Non-pigmented ciliary epithelial cell (primary cell): ENCODE results near the gene ANO10.
"Not testable (repeated sequence)": the region's sequence is repeated elsewhere in the genome, so short reads cannot be mapped to it uniquely, and the experiment has no call there.

Source experiments
- DNase-seq: peaks from one replicate; pipeline ENCODE4 v3.0.0-alpha.2; 2010; ENCODE audit warnings: low read depth

ANO10 gene

GRCh38 chr3:43473737-43474136, 148.1 kb downstream of the ANO10 start:
- DNase-seq: no peak

DNA sequence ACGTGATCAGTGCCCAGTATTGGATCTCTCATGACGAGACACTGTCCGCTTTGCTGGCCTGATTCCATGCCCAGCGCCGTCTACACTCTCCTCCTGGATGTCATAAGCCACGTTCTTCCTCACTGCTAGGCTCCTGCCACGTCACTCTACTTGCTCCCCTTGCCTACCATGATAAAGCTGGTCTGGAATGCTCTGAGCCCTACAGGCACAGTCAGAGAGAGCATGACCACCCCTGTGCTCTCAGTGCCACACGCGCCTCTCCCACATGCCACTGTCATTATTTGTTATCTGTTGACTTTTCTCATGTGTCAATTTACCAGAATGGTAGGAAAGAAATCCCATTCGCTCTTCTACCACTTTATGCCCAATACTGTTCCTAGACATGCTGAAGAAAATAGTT, 148.6 kb downstream of the ANO10 start:
- no peak for DNase-seq

GRCh38 chr3:43468133-43468532, 153.7 kb downstream of the ANO10 start:
- DNase-seq: no peak

- no peak for DNase-seq
These were observed 156.7 kb downstream of the ANO10 start for GRCh38 chr3:43465109-43465508.

GRCh38 chr3:43462566-43462965, 159.2 kb downstream of the ANO10 start:
- not testable (repeated sequence) for DNase-seq

DNA sequence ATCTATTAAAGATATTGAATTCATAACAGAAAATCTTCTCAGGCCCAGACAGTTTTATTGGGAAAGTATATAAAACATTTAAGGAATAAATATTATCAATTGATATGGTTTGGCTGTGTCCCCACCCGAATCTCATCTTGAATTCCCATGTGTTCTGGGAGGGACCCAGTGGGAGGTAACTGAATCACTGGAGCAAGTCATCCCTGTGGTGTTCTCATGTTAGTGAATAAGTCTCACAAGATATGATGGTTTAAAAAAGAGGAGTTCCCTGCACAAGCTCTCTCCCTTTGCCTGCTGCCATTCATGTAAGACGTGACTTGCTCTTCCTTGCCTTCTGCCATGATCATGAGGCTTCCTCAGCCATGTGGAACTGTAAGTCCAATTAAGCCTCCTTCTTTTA, 160.5 kb downstream of the ANO10 start:
- DNase-seq: no peak

GRCh38 chr3:43457038-43457437, 164.8 kb downstream of the ANO10 start:
- DNase-seq: not testable (repeated sequence)

DNA sequence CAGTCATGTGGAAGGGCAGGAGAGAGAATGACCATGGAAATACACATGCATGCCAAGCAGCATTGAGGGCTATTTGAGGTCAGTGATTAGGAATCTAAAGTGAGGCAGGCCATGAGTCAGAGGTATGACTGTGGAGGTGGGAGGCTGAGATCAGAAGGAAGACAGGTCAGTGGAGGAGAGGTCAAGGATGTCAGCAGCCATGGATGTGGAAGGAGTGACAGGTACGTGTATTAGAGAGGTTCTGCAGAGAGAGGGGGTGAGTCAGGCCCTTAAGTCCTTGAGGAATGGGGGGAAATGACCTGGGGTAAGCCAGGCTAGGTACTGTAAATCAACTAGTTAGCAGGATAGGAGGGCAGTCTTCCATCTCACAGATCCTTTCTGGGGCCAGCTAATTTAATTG, 166.6 kb downstream of the ANO10 start:
- peak; percentile 23 for DNase-seq

- no peak for DNase-seq
These were observed 167.8 kb downstream of the ANO10 start for GRCh38 chr3:43453981-43454380.

- DNase-seq: no peak
These were observed 170.0 kb downstream of the ANO10 start for GRCh38 chr3:43451670-43452254.

DNA sequence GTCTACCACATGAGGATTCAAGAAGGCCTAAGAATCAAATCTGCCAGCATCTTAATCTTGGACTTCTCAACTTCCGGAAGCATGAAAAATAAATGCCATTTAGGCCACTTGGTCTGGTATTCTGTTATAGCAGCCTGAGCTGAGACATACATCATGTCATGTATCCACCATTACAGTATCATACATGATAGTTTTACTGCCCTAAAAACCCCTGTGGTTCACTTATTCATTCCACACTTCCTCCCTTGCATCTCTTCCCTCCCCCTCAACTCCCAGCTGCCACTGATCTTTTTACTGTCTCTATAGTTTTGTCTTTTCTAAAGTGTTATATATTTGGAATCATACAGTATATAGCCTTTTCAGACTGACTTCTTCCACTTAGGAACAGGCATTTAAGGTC, 173.7 kb downstream of the ANO10 start:
- DNase-seq: no peak

DNA sequence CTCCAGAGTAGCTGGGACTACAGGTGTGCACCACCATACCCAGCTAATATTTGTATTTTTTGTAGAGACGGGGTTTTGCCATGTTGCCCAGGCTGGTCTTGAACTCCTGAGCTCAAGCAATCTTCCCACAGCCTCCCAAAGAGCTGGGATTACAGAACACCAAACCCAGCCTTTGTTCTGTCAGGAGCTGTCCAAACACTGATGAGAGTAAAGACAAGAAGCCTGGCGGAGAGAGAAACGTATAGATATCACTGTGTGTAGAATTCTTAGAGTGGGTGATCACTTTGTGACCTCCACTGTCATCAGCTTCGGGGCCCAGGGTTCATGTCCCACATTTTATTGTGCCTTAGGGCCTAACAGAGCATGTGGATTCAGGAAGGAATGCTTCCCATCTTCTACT, 176.0 kb downstream of the ANO10 start:
- no peak for DNase-seq

DNA sequence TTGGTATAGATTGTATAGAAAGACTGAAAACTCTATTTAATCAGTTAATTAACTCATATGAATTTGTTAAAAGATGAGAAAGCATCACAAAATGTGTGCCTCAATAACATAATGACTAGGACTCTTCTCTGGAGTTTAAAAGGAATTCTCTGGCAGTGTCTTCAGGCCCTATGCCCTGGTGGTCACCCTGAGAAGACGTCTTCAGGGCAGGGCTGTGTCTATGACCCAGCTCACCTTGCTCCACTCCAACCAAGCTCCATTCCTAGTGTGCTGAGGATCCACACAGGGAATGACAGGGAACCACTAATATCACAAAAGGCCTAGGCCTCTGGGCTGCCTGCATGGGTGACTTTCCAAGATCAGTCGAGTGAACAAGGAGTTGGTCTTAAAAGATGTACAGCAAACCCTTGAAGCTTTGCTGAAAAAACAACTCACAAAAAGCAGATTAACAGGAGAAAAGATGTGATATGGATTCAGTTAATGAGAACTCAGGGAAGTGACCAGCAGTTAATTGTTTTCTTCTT, 178.9 kb downstream of the ANO10 start:
- DNase-seq: no peak

GRCh38 chr3:43436507-43437140, 185.2 kb downstream of the ANO10 start:
- DNase-seq: no peak

GRCh38 chr3:43435706-43436105, 186.1 kb downstream of the ANO10 start:
- no peak for DNase-seq

DNA sequence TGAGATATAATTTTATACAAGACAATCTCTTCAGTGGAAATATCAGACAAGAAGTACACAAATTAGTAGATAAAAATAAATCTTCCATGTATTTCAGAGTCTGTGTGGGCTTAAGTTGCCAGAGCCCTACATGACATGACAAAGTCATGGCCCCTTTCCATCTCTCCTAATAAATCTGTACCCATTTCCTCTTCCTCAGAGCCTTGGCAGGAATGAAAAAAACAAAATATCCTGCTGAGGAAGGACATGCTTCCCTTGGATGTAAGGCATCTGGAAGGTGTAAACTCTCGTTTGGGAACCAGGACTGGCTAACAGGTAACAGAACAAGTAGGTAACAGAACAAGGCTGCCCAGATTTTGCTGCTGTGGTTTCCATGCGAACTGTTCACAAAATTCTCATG, 187.4 kb downstream of the ANO10 start:
- DNase-seq: no peak

- no peak for DNase-seq
These were observed 189.3 kb downstream of the ANO10 start for GRCh38 chr3:43432462-43432861.

DNA sequence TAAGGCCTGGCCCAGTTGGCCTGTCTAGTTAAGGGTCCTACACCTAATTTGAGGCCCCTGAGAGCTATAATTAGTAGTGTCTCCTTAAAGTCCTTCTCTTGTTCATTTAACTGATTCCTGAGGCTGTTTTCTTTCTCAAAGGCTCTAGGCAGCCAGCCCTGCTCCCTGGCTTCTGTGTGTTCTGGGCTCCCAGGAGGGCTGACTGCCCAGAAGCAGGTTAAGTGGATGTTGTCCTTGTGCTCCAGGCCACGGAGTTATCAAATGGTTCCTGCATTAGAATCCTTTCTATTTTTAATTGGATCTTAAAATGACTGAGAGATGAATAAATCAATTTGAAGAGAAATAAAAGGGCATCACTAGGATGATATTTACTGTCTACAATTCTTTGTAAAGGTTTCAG, 195.4 kb downstream of the ANO10 start:
- DNase-seq: no peak

- DNase-seq: no peak
These were observed 196.0 kb downstream of the ANO10 start for GRCh38 chr3:43425829-43426228.

DNA sequence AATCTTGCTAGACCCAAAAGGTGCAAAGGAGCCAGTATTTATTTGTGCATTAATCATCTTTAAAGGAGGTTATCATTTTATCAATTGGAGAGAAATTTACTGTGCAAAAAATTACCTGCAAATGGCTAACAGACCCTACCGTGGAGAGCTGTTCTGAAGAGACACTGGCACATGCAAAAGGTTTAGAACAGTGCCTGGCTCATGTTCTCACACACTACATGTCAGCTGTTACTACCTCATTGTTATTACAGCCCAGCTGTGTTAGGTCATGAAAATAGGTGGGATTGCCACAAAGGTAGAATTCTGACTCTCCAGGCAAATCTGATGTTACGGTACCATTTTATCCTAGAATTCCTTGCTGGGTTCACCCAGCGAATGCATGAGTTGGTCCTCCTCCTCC, 198.2 kb downstream of the ANO10 start:
- no peak for DNase-seq

- no peak for DNase-seq
These were observed 198.7 kb downstream of the ANO10 start for GRCh38 chr3:43423142-43423541.

DNA sequence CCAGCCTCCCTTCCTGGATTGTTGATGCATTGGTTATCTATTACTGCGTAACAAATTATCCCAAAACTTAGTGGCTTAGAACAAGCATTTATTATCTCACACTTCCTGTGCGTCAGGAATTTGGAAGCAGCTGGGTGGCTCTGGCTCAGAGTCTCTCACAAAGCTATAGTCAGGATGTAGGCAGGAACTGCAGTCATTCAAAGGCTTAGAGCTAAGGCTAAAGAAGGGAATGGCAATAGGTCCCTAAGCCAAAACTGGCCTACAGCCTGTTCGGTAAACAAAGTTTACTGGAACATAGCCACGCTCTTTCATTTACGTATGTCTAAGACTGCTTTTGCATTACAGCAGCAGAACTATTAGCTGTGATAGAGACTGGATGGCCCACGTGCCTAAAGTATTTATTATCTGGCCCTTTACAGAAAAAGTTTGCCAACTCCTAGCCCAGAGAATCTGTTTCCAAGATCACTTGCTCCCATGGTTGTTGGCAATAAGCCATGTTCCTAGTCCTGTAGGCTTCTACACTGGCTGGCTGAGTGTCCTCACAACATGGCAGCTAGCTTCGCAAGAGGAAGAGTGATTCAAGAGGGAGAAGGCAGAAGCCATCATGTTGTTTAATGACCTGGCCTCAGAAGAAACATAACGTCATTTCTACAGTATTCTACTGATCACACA, 203.1 kb downstream of the ANO10 start:
- no peak for DNase-seq

- no peak for DNase-seq
These were observed 204.7 kb downstream of the ANO10 start for GRCh38 chr3:43417133-43417532.
